K562 (cell line): ENCODE data around the gene AGAP3. TPM values are rescaled to one million over a fixed set of nuclear protein-coding genes. Genes with fewer than 3 reads are reported as not detected.

Experiments used
- CHD4 ChIP-seq: fragments of 200-600 bp; sonication (generic); IDR thresholded peaks from 3 replicates; pipeline ENCODE4 v1.6.1; 2012; ENCODE audit warnings: low read depth, mild to moderate bottlenecking, mixed read lengths, low read length, inconsistent platforms; ENCODE audit not compliant: insufficient read depth, insufficient replicate concordance, poor library complexity, severe bottlenecking
- ELF2 ChIP-seq: fragments of 250-450 bp; sonication (Bioruptor Pico); IDR thresholded peaks from 2 replicates; pipeline ENCODE4 v1.5.0; 2021; ENCODE audit warnings: mild to moderate bottlenecking
- polyA plus RNA-seq, 8 experiments: library from polyadenylated mRNA; depleted of rRNA in 4 of 8; stranded (reverse) in 5 of 8; unstranded in 3 of 8; fragments of >200 nt; fragmentation: Nextera tagmentation in 2 of 8; fragmentation: Illumina TruSeq in 1 of 8; extraction: Ambion mirVana in 2 of 8; extraction: Trizol in 1 of 8; gene quantifications; 2 replicates each; pipeline versions ENCODE4 v1.2.1 to v1.2.3, GENCODE V29; 2011 to 2014; ENCODE audit warnings: inconsistent platforms in 1 of 8, missing spikeins in 1 of 8
- total RNA-seq, 7 experiments: library from RNA; depleted of rRNA in 6 of 7; stranded (reverse); fragments of >200 nt in 6 of 7; fragmentation: Illumina TruSeq in 2 of 7; extraction: Trizol in 2 of 7; gene quantifications; 2 replicates each; pipeline versions ENCODE4 v1.2.1 to v1.2.3, GENCODE V29; 2011 to 2021; ENCODE audit warnings: low replicate concordance in 1 of 7
- TF ChIP-seq, protein P1 (sequence below), 2 experiments: fragments of 450-650 bp; IDR thresholded peaks; 2 replicates each; pipeline ENCODE4 v1.6.1; 2016; ENCODE audit warnings: mild to moderate bottlenecking in 2 of 2, borderline replicate concordance in 1 of 2, low read depth in 1 of 2, moderate library complexity in 1 of 2
- TF ChIP-seq, protein P2 (sequence below): sonication (generic); formaldehyde crosslinking; IDR thresholded peaks from 2 replicates; pipeline ENCODE4 v1.9.0; 2022; ENCODE audit warnings: mild to moderate bottlenecking, missing genetic modification reagents
- TF ChIP-seq, protein P3 (sequence below): sonication (generic); formaldehyde crosslinking; IDR thresholded peaks from 2 replicates; pipeline ENCODE4 v1.8.0; 2023; ENCODE audit warnings: mild to moderate bottlenecking, missing genetic modification reagents
- TF ChIP-seq, protein P4 (sequence below): fragments of 450-650 bp; IDR thresholded peaks from 2 replicates; pipeline ENCODE4 v1.6.1; 2018; ENCODE audit warnings: mild to moderate bottlenecking, low read depth; ENCODE audit not compliant: partially characterized antibody
- TF ChIP-seq, protein P5 (sequence below): sonication (generic); formaldehyde crosslinking; IDR thresholded peaks from 2 replicates; pipeline ENCODE4 v1.8.1; 2023; ENCODE audit warnings: mild to moderate bottlenecking, missing genetic modification reagents

Gene AGAP3
- total and polyA plus RNA-seq, 9 of the 15 experiments (the other 6 are each of a cell fraction or from before 2014, with no cell fraction given): 3.4 to 208 (median 62.2) TPM

DNA sequence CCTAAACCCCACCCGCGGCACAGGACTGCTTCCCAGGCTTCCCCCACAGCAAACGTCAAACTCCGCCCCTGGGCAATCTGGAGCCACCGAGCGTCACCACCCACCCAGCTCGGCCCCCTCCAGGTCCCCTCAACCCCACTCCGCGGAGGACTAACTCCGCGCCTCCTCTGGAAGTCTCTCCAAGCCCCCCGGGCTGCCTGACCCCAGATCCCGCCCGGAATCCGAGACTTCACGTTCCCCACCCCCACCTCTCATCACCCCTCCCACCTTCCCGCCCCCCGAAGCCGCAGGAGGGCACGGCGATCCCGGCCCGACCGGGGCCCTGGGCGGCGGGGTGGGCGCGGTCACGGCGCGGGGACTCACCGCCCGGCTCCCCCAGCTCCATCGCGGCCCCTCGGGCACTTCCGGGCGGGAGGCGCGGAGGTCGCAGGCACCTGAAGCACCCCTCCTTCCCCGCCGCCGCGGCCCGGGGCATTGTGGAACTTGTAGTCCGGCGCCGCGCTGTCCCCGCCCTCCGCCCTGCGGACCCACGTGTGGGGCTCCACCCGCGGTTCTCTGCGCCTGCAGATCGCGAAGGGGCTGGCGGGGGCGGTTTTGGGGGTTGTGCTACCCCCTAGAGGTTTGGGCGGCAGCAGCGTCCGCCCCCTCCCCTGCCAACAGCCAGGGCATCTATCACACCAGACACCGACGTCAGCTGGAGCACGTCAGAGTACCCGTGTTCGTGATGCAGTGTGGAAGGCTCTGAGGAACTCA lies 3.0 kb upstream of the AGAP3 start, which contains the start of gene TMUB1 (continued):
- TF ChIP-seq, protein P1, sequence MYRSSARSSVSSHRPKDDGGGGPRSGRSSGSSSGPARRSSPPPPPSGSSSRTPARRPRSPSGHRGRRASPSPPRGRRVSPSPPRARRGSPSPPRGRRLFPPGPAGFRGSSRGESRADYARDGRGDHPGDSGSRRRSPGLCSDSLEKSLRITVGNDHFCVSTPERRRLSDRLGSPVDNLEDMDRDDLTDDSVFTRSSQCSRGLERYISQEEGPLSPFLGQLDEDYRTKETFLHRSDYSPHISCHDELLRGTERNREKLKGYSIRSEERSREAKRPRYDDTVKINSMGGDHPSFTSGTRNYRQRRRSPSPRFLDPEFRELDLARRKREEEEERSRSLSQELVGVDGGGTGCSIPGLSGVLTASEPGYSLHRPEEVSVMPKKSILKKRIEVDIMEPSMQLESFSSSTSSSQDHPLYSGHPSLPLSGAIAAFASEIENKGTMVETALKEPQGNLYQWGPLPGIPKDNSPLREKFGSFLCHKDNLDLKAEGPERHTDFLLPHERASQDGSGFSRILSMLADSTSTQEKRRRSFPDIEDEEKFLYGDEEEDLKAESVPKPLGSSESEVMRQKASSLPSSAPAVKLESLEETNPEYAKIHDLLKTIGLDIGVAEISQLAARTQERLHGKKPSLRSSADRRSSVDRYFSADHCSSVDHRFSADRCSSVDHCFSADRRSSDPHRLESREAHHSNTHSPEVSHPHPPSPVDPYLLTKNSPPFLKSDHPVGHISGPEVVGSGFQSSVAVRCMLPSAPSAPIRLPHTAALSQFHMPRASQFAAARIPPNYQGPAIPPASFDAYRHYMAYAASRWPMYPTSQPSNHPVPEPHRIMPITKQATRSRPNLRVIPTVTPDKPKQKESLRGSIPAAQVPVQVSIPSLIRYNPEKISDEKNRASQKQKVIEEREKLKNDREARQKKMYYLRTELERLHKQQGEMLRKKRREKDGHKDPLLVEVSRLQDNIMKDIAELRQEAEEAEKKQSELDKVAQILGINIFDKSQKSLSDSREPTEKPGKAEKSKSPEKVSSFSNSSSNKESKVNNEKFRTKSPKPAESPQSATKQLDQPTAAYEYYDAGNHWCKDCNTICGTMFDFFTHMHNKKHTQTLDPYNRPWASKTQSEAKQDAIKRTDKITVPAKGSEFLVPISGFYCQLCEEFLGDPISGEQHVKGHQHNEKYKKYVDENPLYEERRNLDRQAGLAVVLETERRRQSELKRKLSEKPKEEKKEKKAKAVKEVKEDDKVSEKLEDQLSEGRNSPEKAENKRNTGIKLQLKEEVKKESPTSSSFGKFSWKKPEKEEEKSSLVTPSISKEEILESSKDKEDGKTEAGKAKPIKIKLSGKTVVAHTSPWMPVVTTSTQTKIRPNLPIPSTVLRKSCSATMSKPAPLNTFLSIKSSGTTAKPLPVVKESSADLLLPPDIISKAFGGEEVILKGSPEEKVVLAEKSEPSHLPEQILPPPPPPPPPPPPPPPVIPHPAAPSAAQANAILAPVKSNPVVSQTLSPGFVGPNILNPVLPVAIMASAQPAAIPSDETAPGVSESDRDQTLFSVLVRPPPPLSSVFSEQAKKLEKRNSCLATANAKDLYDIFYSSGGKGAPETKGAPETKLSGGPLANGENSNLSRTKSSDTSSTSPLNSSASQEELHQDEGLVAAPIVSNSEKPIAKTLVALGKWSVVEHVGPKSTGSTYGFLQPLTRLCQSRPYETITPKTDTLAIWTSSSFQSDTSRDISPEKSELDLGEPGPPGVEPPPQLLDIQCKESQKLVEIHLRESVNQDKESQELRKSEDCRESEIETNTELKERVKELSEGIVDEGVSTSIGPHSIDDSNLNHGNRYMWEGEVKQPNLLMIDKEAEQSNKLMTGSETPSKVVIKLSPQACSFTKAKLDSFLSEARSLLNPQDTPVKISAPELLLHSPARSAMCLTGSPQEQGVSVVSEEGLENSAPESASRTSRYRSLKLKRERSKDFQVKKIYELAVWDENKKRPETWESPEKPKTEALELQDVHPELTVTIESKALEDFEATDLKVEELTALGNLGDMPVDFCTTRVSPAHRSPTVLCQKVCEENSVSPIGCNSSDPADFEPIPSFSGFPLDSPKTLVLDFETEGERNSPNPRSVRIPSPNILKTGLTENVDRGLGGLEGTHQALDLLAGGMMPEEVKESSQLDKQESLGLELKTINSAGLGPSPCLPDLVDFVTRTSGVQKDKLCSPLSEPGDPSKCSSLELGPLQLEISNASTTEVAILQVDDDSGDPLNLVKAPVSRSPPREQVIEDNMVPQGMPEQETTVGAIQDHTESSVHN (IDR thresholded peaks at IDR 0.05; ENCODE audit: borderline replicate concordance in 1 of 2, low read depth in 1 of 2): no peak
- TF ChIP-seq, protein P2, sequence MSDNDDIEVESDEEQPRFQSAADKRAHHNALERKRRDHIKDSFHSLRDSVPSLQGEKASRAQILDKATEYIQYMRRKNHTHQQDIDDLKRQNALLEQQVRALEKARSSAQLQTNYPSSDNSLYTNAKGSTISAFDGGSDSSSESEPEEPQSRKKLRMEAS (CRISPR knock-in tag): peak; percentile 83
- no peak for TF ChIP-seq CHD4
- TF ChIP-seq, protein P3, sequence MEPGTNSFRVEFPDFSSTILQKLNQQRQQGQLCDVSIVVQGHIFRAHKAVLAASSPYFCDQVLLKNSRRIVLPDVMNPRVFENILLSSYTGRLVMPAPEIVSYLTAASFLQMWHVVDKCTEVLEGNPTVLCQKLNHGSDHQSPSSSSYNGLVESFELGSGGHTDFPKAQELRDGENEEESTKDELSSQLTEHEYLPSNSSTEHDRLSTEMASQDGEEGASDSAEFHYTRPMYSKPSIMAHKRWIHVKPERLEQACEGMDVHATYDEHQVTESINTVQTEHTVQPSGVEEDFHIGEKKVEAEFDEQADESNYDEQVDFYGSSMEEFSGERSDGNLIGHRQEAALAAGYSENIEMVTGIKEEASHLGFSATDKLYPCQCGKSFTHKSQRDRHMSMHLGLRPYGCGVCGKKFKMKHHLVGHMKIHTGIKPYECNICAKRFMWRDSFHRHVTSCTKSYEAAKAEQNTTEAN (CRISPR knock-in tag): no peak
- TF ChIP-seq, protein P4, sequence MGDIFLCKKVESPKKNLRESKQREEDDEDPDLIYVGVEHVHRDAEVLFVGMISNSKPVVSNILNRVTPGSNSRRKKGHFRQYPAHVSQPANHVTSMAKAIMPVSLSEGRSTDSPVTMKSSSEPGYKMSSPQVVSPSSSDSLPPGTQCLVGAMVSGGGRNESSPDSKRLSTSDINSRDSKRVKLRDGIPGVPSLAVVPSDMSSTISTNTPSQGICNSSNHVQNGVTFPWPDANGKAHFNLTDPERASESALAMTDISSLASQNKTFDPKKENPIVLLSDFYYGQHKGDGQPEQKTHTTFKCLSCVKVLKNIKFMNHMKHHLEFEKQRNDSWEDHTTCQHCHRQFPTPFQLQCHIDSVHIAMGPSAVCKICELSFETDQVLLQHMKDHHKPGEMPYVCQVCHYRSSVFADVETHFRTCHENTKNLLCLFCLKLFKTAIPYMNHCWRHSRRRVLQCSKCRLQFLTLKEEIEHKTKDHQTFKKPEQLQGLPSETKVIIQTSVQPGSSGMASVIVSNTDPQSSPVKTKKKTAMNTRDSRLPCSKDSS: no peak
- TF ChIP-seq ELF2 (CRISPR knock-in tag): peak; percentile 81
- TF ChIP-seq, protein P5, sequence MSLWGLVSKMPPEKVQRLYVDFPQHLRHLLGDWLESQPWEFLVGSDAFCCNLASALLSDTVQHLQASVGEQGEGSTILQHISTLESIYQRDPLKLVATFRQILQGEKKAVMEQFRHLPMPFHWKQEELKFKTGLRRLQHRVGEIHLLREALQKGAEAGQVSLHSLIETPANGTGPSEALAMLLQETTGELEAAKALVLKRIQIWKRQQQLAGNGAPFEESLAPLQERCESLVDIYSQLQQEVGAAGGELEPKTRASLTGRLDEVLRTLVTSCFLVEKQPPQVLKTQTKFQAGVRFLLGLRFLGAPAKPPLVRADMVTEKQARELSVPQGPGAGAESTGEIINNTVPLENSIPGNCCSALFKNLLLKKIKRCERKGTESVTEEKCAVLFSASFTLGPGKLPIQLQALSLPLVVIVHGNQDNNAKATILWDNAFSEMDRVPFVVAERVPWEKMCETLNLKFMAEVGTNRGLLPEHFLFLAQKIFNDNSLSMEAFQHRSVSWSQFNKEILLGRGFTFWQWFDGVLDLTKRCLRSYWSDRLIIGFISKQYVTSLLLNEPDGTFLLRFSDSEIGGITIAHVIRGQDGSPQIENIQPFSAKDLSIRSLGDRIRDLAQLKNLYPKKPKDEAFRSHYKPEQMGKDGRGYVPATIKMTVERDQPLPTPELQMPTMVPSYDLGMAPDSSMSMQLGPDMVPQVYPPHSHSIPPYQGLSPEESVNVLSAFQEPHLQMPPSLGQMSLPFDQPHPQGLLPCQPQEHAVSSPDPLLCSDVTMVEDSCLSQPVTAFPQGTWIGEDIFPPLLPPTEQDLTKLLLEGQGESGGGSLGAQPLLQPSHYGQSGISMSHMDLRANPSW: 0 out of 2 replicates have a peak, but pooled peaks have one; percentile 83
